GM12875 (cell line): ENCODE measurements around the gene AP2S1.
"Not testable (repeated sequence)": the region's sequence is repeated elsewhere in the genome, so short reads cannot be mapped to it uniquely, and the experiment has no call there.

Experiments used
- H3K4me3 ChIP-seq: one replicate; pipeline ENCODE4 v1.5.1; 2011; ENCODE audit warnings: low read depth, low read length, control low read depth
- TF ChIP-seq, protein P1 (sequence below): IDR thresholded peaks from 2 replicates; pipeline ENCODE4 v1.5.1; 2011; ENCODE audit warnings: low read depth, mild to moderate bottlenecking, control low read depth, inconsistent platforms, low read length, moderate library complexity, borderline replicate concordance; ENCODE audit not compliant: insufficient read depth

The AP2S1 gene

DNA sequence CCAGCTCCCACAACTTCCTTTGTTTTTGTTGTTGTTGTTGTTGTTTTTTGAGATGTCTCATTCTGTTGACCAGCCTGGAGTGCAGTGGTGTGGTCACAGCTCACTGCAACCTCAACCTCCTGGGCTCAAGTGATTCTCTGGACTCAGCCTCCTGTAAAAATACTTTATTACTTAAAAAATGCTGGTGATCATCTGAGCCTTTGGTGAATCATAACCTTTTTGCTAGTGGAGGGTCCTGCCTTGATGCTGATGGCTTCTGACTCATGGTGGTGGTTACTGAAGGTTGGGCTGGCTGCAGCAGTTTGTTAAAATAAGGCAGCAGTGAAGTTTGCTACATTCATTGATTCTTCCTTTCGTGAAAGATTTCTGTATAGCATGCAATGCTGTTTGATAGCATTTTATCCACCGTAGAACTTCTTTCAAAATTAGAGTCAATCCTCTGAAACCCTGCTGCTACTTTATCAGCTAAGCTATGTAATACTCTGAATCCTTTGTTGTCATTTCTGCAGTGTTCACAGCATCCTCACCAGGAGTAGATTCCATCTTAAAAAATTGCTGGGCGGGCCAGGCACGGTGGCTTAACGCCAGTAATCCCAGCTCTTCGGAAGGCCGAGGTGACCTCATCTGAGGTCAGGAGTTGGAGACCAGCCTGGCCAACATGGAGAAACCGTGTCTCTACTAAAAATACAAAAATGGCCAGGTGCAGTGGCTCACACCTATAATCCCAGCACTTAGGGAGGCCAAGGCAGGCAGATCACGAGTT is 28.1 kb upstream of the AP2S1 start:
- no peak overlapping the region for H3K4me3 ChIP-seq
- TF ChIP-seq, protein P1, sequence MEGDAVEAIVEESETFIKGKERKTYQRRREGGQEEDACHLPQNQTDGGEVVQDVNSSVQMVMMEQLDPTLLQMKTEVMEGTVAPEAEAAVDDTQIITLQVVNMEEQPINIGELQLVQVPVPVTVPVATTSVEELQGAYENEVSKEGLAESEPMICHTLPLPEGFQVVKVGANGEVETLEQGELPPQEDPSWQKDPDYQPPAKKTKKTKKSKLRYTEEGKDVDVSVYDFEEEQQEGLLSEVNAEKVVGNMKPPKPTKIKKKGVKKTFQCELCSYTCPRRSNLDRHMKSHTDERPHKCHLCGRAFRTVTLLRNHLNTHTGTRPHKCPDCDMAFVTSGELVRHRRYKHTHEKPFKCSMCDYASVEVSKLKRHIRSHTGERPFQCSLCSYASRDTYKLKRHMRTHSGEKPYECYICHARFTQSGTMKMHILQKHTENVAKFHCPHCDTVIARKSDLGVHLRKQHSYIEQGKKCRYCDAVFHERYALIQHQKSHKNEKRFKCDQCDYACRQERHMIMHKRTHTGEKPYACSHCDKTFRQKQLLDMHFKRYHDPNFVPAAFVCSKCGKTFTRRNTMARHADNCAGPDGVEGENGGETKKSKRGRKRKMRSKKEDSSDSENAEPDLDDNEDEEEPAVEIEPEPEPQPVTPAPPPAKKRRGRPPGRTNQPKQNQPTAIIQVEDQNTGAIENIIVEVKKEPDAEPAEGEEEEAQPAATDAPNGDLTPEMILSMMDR: no peak

DNA sequence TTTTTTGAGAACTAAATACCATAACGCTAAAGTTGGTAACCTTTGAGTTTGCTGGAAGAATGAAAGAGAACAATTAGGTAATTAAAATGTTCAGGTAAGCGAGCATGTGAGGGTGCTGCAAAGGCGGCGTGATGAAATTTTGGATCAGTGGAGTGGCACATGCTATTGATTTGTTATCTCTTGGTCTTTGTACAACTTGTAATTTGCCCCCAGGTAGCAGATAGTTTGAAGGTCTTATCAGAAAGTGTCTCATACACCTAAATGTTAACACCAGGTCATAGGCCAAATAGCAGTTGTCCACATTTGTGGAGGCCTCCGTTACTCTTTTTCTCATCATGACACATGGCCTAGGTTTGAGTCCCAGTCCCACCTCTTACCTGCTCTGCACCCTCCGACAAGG is 25.0 kb upstream of the AP2S1 start:
- TF ChIP-seq, protein P1: no peak
- no peak overlapping the region for H3K4me3 ChIP-seq

DNA sequence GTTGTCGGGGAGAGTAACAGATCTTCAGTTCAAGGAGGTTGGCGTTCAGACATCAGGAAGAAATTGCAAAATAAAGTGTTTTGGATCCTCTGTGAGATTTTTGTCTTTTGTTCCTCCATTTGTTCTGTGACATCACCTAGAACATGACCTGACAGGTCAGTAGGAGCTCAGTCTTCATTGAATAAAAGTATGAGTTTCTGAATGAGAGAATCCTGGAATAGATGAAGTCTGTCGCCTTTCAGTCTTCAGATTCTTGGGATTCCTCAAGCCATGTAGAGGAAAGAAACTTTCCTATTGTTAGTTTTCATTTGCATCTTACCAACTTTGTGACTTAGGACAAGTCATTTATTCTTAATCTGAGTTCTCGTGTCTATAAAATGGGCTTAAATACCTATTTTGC is 24.6 kb upstream of the AP2S1 start:
- H3K4me3 ChIP-seq: no peak overlapping the region
- TF ChIP-seq, protein P1: no peak

GRCh38 chr19:46872967-46873366 is 22.3 kb upstream of the AP2S1 start:
- H3K4me3 ChIP-seq: no peak overlapping the region
- TF ChIP-seq, protein P1: no peak

- H3K4me3 ChIP-seq: not testable (repeated sequence)
Observed at GRCh38 chr19:46871173-46871572, 20.5 kb upstream of the AP2S1 start.

DNA sequence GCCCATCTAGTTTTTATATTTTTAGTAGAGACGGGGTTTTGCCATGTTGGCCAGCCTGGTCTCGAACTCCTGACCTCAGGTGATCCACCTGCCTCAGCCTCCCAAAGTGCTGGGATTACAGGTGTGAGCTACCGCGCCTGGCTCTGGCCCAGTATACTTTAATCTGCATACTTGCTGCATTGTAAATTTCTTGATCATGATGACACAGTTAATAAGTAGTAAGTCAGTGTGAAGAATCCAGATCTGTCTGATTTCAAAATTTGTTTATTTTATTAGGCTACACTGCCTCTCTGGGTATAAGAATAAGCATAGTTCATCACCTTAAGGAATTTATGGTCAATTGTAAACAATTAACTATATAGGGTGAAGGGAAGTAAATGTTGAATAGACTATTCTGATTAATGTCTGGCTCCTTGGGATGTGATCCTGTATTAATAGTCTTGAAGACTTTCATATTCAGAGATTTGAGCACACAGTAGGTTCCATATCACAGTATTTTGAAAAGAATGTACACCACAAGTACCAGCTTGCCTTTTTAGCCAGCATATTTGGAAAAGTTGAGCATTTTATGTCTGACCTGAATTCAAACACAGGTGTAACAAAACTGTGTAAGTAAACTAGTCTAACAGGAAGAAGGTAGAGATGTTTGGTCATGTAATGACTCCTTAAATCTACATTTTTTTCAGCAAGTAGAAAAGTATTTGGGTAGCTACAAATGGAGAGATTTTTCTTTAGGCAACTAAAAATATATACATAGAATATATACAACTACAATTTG is 17.6 kb upstream of the AP2S1 start:
- TF ChIP-seq, protein P1: no peak

GRCh38 chr19:46867170-46867569 is 16.5 kb upstream of the AP2S1 start:
- no peak overlapping the region for H3K4me3 ChIP-seq
- TF ChIP-seq, protein P1: no peak

More for the DNA sequence above, 17.6 kb upstream of the AP2S1 start:
- H3K4me3 ChIP-seq: no peak overlapping the region
